Retina (tissue), 1 donor: ENCODE results near the gene NUP155.
"Not testable (repeated sequence)": the region's sequence is repeated elsewhere in the genome, so short reads cannot be mapped to it uniquely, and the experiment has no call there.

Source experiments
- DNase-seq: peaks from one replicate; pipeline ENCODE4 v3.0.0-alpha.2; 2016

The NUP155 gene

DNA sequence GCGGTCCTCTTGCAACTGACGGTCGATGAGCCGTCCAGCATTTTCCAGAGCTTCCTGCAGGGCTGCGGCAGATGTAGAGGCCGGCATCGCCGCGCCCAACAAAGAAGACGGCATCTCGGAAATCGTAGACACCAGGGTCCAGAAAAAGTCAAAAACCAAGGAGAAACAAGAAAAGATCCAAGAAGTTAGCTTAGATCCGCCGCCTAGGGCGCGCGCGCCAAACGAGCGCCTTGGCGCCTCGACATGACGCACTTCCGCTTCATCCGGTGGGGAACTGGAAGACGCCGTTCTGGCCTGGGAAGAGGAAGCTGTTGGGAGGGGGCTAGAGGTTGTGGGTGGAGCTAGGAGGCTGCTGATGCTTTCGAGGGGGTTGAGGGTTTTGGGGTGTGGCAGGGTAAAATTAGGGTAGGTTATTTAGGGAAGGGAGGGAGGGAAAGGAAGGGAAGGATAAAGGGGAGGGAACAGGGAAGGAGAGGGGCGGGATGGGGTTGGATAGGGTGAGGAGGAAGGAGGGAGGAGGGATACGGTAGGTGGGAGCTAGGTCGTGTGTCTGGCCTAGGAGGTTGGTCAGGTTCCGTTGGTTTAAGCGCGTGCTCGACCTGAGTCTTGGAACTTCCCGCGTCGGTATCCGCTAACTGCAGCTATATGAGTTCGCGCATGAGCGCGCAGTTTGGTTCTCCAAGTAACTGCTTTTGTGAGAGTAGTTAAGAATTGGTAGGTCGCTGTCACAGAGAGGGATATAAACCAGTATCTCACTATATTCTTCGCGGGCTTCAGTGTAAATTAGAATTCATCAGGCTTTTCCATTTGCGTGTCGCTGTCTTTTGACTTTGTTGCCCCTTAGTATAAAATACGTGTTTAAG is at the start of gene NUP155:
NUP155 (minus strand) TSS at position 243 of the 863 bp plus-strand sequence; CDS start at position 114, 129 bp downstream.
- DNase-seq, result peak; percentile 94

GRCh38 chr5:37417347-37417746 is 46.4 kb upstream of the NUP155 start:
- no peak for DNase-seq

DNA sequence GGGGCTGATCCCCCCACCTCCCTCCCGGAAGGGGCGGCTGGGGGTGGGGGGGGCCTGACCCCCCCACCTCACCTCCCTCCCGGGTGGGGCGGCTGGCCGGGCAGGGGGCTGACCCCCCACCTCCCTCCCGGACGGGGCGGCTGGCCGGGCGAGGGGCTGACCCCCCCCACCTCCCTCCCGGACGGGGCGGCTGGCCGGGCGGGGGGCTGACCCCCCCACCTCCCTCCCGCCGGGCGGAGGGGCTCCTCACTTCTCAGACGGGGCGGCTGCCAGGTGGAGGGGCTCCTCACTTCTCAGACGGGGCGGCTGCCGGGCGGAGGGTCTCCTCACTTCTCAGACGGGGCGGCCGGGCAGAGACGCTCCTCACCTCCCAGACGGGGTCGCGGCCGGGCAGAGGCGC is 44.5 kb upstream of the NUP155 start:
- not testable (repeated sequence) for DNase-seq

- no peak for DNase-seq
Observed at GRCh38 chr5:37412515-37412914, 41.6 kb upstream of the NUP155 start.

GRCh38 chr5:37400501-37400900 is 29.6 kb upstream of the NUP155 start:
- no peak for DNase-seq

GRCh38 chr5:37396352-37396751 is 25.4 kb upstream of the NUP155 start:
- DNase-seq, result no peak

GRCh38 chr5:37391591-37391990 is 20.7 kb upstream of the NUP155 start:
- no peak for DNase-seq

DNA sequence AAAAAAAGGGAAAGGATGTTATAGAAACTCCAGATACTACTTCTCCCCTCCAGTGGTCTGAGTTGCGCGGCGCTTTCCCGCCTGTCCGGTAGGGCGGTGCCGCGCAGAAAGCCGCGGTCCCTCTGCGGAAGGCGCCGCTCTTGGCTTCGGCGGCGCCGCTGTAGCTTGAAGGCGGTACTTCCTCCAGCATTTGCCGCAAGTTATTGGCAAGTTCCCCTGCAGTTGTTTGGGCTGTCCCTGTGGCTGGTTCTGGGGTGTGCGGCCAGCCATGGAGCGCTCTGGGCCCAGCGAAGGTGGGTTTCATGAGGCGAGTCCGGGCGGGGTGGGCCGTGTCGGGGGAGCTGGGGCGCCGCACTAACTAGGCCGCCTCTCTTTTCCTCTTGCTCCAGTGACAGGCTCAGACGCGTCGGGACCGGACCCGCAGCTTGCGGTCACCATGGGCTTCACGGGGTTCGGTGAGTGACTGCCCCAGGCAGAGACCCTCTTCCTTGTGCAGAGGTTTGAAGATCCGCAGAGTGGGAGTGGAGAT is 8.3 kb upstream of the NUP155 start, which contains the start of gene WDR70:
WDR70 (plus strand) TSS at position 219 of the 529 bp plus-strand sequence; CDS start at position 269, 50 bp downstream.
- peak; percentile 86 for DNase-seq

- not testable (repeated sequence) for DNase-seq
Observed at GRCh38 chr5:37378066-37378465, 7.2 kb upstream of the NUP155 start.

DNA sequence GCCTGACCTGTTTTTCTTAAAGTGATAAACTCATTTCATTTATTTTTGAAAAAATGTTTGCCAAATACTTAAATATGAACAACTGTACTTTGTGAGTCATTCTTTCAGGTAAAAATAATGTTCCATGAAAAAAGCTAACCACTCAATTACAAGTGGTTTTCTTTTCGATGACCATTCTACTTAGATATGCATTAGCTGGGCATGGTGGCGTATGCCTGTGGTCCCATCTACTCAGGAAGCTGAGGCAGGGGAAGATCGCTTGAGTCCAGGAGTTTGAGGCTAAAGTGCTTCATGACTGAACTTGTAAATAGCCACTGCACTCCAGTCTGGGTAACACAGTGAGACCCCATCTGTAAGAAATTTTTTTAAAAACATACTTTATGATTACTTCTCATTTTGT is 4.2 kb upstream of the NUP155 start:
- DNase-seq, result no peak

DNA sequence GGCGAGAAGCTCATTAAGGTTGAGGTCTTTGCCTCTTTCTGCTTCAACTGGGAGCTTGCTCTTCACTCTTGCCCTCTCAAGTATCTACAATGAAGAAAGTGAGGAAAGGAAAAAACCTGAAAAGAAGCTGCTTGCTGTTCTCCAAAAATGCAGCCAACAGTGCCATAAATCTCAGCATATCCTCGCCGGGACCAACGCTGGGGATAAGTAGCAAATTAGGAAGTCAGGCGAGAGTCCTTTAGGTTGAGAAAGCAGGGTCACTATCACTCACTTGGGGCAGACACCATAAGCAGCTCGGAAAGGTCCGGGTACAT is 399 bp downstream of the NUP155 start:
- no peak for DNase-seq

DNA sequence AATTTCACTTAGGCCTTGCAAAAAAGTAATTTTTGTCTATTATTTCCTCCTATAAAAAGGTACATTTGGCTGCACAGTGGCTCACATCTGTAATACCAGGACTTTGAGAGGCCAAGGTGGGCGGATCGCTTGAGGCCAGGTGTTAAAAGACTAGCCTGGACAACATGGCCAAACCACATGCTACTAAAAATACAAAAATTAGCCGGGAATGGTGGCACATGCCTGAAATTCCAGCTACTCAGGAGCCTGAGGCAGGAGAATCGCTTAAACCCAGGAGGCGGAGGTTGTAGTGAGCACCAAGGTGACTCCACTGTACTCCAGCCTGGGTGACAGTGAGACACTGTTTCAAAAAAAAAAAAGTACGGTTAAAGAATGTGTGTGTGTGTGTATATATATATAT is 15.7 kb downstream of the NUP155 start:
- DNase-seq, result no peak

GRCh38 chr5:37342741-37343140 is 28.2 kb downstream of the NUP155 start:
- not testable (repeated sequence) for DNase-seq

GRCh38 chr5:37334754-37335153 is 36.2 kb downstream of the NUP155 start:
- DNase-seq, result not testable (repeated sequence)

DNA sequence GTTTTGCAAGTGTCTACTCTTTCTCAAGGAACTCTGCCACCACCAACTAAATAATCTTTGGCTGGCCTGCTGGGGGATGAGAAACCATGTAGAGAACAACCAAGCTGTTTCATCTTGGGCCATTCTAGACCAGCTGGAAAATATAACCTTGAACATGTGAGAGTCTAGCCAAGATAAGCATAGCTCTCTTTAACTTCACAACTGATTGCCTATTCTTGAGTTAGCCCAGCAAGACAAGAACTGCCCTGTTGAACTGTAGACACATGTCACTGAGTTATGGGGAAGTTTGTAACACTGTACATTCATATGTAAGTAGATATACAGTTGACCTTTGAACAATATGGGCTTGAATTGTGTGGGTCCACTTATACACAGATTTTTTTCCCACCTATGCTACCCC is 44.4 kb downstream of the NUP155 start:
- no peak for DNase-seq

- no peak for DNase-seq
Observed at GRCh38 chr5:37323607-37324006, 47.3 kb downstream of the NUP155 start.

- DNase-seq, result no peak
Observed at GRCh38 chr5:37319037-37319782, 51.7 kb downstream of the NUP155 start.

DNA sequence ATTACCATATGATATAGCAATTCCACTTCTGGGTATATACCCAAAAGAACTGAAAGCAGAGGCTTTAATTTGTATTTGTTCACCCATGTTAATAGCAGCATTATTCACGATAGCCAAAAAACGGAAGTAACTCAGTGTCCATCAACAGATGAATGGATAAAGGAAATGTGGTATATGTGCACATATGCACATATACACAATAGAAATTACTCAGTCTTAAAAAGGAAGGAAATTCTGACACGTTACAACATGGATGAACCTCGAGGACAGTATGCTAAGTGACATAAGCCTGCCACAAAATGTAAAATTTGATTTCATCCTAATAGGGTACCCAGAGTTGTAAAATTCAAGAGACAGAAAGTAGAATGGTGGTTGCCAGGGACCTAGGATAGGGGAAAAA is 54.9 kb downstream of the NUP155 start:
- DNase-seq, result no peak

GRCh38 chr5:37310360-37310759 is 60.5 kb downstream of the NUP155 start:
- DNase-seq, result no peak

GRCh38 chr5:37308793-37309192 is 62.1 kb downstream of the NUP155 start:
- DNase-seq, result no peak

DNA sequence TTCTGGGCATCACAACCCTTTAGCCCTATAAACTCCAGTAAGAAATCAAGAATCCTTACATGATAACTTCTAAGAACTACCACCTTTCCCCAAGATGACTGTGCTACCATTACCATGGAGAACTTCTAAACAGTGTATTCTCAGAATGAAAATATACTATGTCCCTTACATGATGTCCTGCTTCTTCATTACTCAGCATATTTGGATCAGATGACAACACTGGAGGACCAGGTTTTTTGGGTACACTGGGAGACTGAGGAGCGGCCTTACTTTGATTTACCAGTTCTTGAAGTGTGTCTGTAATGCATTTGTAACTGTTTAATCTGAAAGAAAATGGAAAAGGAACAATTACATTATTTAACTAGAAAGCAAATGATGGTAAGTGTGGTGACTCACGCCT is 66.0 kb downstream of the NUP155 start:
- DNase-seq, result no peak

DNA sequence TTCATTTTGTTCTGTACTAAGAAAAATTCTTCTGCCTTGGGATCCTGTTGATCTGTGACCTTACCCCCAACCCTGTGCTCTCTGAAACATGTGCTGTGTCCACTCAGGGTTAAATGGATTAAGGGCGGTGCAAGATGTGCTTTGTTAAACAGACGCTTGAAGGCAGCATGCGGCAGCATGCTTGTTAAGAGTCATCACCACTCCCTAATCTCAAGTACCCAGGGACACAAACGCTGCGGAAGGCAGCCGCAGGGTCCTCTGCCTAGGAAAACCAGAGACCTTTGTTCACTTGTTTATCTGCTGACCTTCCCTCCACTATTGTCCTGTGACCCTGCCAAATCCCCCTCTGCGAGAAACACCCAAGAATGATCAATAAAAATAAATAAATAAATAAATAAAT is 74.6 kb downstream of the NUP155 start:
- DNase-seq, result not testable (repeated sequence)

- no peak for DNase-seq
Observed at GRCh38 chr5:37283214-37283820, 87.6 kb downstream of the NUP155 start.
